ENCODE results near the gene RIC8B.

- TF ChIP-seq CTCF (IDR thresholded peaks at IDR 0.05; ENCODE audit: borderline replicate concordance, extremely low read depth, low read length, poor library complexity, severe bottlenecking), result no peak
- TF ChIP-seq EZH2 (IDR thresholded peaks at IDR 0.05; ENCODE audit: borderline replicate concordance, low read depth, low read length, severe bottlenecking), result no peak
These were observed 140.5 kb downstream of the RIC8B start for GRCh38 chr12:106914796-106915634.
